WTC11 (cell line): ENCODE measurements around the gene MRLN. TPM values are rescaled to one million over a fixed set of nuclear protein-coding genes. Genes with fewer than 3 reads are reported as not detected.
A peak's percentile ranks its signal among the peaks of the same experiment; 100 is the strongest.

Experiments used
- ATAC-seq: fragments of 200-7000 bp; cut with Tn5 transposase; 2 replicates; pipeline ENCODE4 v1.10.0; 2021; ENCODE audit warnings: mild to moderate bottlenecking, moderate library complexity
- CTCF ChIA-PET: fragments of 300-600 bp; sonication (Branson Sonifier 250); formaldehyde crosslinking; loops from one replicate; lab custom pipeline; 2021; ENCODE audit warnings: antibody characterized with exemption; lab: Charles Lee
- POLR2A ChIA-PET: fragments of 350-600 bp; sonication (Branson Sonifier 250); formaldehyde crosslinking; loops from one replicate; lab custom pipeline; 2021; ENCODE audit warnings: antibody characterized with exemption; lab: Charles Lee
- DNase-seq: peaks from one replicate; pipeline ENCODE4 v3.0.0; 2021; ENCODE audit warnings: low spot score
- H3K27ac Mint-ChIP-seq: 2 replicates; pipeline ENCODE4 v1.8.0; 2021; ENCODE audit warnings: mixed read lengths
- H3K27me3 Mint-ChIP-seq: 2 replicates; pipeline ENCODE4 v1.8.0; 2021; ENCODE audit warnings: low read depth, mild to moderate bottlenecking, moderate library complexity, mixed read lengths
- H3K36me3 Mint-ChIP-seq: 2 replicates; pipeline ENCODE4 v1.8.0; 2021; ENCODE audit warnings: mixed read lengths
- H3K4me1 Mint-ChIP-seq: 2 replicates; pipeline ENCODE4 v1.8.0; 2022; ENCODE audit warnings: mixed read lengths
- H3K4me3 Mint-ChIP-seq: 2 replicates; pipeline ENCODE4 v1.8.0; 2021; ENCODE audit warnings: mild to moderate bottlenecking, moderate library complexity, mixed read lengths
- H3K9me3 Mint-ChIP-seq: 2 replicates; pipeline ENCODE4 v1.8.0; 2021; ENCODE audit warnings: mixed read lengths
- CBFB ChIP-seq: sonication (generic); formaldehyde crosslinking; IDR thresholded peaks from 2 replicates; pipeline ENCODE4 v1.8.1; 2022; ENCODE audit warnings: mild to moderate bottlenecking, low read depth, missing genetic modification reagents
- ESRRA ChIP-seq: sonication (generic); formaldehyde crosslinking; IDR thresholded peaks from 2 replicates; pipeline ENCODE4 v1.8.1; 2022; ENCODE audit warnings: mild to moderate bottlenecking, missing genetic modification reagents, borderline replicate concordance
- FOXK1 ChIP-seq: sonication (generic); formaldehyde crosslinking; IDR thresholded peaks from 2 replicates; pipeline ENCODE4 v1.8.0; 2022; ENCODE audit warnings: mild to moderate bottlenecking, moderate library complexity, missing genetic modification reagents
- FOXP1 ChIP-seq: sonication (generic); formaldehyde crosslinking; IDR thresholded peaks from 2 replicates; pipeline ENCODE4 v1.8.0; 2022; ENCODE audit warnings: missing genetic modification reagents, mild to moderate bottlenecking, moderate library complexity, borderline replicate concordance
- HMGA2 ChIP-seq: fragments of 250-450 bp; sonication (Bioruptor Pico); IDR thresholded peaks from 2 replicates; pipeline ENCODE4 v1.4.0; 2021; ENCODE audit warnings: mild to moderate bottlenecking, moderate library complexity
- NFE2L1 ChIP-seq: sonication (generic); formaldehyde crosslinking; IDR thresholded peaks from 2 replicates; pipeline ENCODE4 v1.8.1; 2023; ENCODE audit warnings: missing genetic modification reagents
- NFYB ChIP-seq: sonication (generic); formaldehyde crosslinking; conservative IDR thresholded peaks from 2 replicates; pipeline ENCODE4 v1.8.0; 2022; ENCODE audit warnings: low read depth, missing genetic modification reagents
- NR2C2 ChIP-seq: sonication (generic); formaldehyde crosslinking; IDR thresholded peaks from 2 replicates; pipeline ENCODE4 v1.8.0; 2022; ENCODE audit warnings: mild to moderate bottlenecking, missing genetic modification reagents
- NR3C1 ChIP-seq: sonication (generic); formaldehyde crosslinking; conservative IDR thresholded peaks from 2 replicates; pipeline ENCODE4 v1.8.1; 2023; ENCODE audit warnings: low read depth, mild to moderate bottlenecking, missing genetic modification reagents
- SMAD3 ChIP-seq: sonication (generic); formaldehyde crosslinking; IDR thresholded peaks from 2 replicates; pipeline ENCODE4 v1.8.0; 2022; ENCODE audit warnings: missing genetic modification reagents, mild to moderate bottlenecking, borderline replicate concordance
- ZNF232 ChIP-seq: sonication (generic); formaldehyde crosslinking; IDR thresholded peaks from 2 replicates; pipeline ENCODE4 v1.8.0; 2022; ENCODE audit warnings: mild to moderate bottlenecking, missing genetic modification reagents
- total RNA-seq: library from RNA; stranded (reverse); gene quantifications from 3 replicates; pipeline ENCODE4 v1.2.3, GENCODE V29; 2021
- TF ChIP-seq, protein P1 (sequence below): sonication (generic); formaldehyde crosslinking; IDR thresholded peaks from 2 replicates; pipeline ENCODE4 v1.8.1; 2022; ENCODE audit warnings: mild to moderate bottlenecking, missing genetic modification reagents, moderate library complexity, borderline replicate concordance
- TF ChIP-seq, protein P2 (sequence below): sonication (generic); formaldehyde crosslinking; IDR thresholded peaks from 2 replicates; pipeline ENCODE4 v1.8.1; 2023; ENCODE audit warnings: mild to moderate bottlenecking, moderate library complexity, missing genetic modification reagents
- TF ChIP-seq, protein P3 (sequence below): sonication (generic); formaldehyde crosslinking; IDR thresholded peaks from 2 replicates; pipeline ENCODE4 v1.8.1; 2022; ENCODE audit warnings: low read depth, missing genetic modification reagents, borderline replicate concordance
- TF ChIP-seq, protein P4 (sequence below): sonication (generic); formaldehyde crosslinking; IDR thresholded peaks from 2 replicates; pipeline ENCODE4 v1.8.0; 2023; ENCODE audit warnings: missing genetic modification reagents
- TF ChIP-seq, protein P5 (sequence below): sonication (generic); formaldehyde crosslinking; IDR thresholded peaks from 2 replicates; pipeline ENCODE4 v1.8.0; 2023; ENCODE audit warnings: mild to moderate bottlenecking, missing genetic modification reagents
- TF ChIP-seq, protein P6 (sequence below): sonication (generic); formaldehyde crosslinking; IDR thresholded peaks from 2 replicates; pipeline ENCODE4 v1.8.1; 2022; ENCODE audit warnings: mild to moderate bottlenecking, moderate library complexity, missing genetic modification reagents
- TF ChIP-seq, protein P7 (sequence below): sonication (generic); formaldehyde crosslinking; IDR thresholded peaks from 2 replicates; pipeline ENCODE4 v1.8.1; 2023; ENCODE audit warnings: mild to moderate bottlenecking, missing genetic modification reagents, moderate library complexity

The MRLN gene
- total RNA-seq, 1 experiment from 2014 or later: not detected

DNA sequence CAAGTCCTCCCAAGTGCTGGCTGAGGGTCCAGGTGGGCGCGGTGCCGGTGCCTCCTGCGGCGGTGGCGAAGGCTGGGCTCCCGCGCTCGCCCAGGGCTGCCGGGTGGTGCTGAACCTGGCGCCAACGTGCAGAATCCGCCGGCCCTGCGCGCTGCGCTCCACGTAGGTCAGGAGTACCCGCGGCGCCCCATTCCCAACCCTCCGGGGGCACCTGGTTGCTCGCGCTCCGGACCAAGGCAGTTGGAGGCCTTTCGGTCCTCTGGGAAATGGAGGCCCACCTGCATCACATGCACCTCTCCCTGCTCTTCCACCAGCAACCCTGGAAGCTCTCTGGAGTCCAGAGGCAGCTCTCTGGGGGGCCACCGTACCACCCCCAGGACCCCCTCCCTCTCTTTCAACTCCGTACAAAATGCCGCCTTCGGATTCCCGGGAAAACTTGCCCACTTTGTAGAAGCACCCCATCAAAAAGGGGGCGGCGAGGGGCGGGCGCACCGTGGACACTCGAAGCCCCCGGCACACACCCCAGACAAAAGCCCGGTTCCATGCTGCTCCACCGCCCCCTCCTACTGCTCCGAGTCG, 44.4 kb downstream of the MRLN start:
- CTCF ChIA-PET: interaction anchor here (0.7 to 2.9 kb wide), 9 partner anchors 8 to 124 kb away, joined by 3 to 13 read pairs (median 3); no protein-coding TSS in a partner anchor
- Mint-ChIP-seq H3K9me3 (no peaks in the 10 kb centered on the region), H3K27ac (no peak overlapping the region), H3K4me1 (peaks cover 20% of the 10 kb centered on the region), H3K4me3 (peak overlapping the region; percentile 79), H3K27me3 (peaks cover 42% of the 10 kb centered on the region), H3K36me3 (peaks cover 3% of the 10 kb centered on the region; the same call in 1 of the 2 replicates)
- POLR2A ChIA-PET: interaction anchor here (0.9 to 1.7 kb wide), 3 partner anchors 8 to 199 kb away, joined by 3 to 9 read pairs (median 4); partner anchors contain the start of gene CCDC6
- DNase-seq (peak; percentile 51), ATAC-seq (peak; percentile 49)
- TF ChIP-seq NFYB (CRISPR knock-in tag) (no peak), FOXK1 (CRISPR knock-in tag) (0 out of 2 replicates have a peak, but pooled peaks have one; percentile 10), CBFB (CRISPR knock-in tag) (no peak), NR2C2 (CRISPR knock-in tag) (no peak), FOXP1 (CRISPR knock-in tag) (peak; percentile 58; the same call in 1 of the 2 replicates), ESRRA (CRISPR knock-in tag) (no peak), SMAD3 (no peak), ZNF232 (CRISPR knock-in tag) (no peak), NFE2L1 (CRISPR knock-in tag) (no peak), NR3C1 (CRISPR knock-in tag) (no peak), HMGA2 (no peak)
- TF ChIP-seq, protein P1, sequence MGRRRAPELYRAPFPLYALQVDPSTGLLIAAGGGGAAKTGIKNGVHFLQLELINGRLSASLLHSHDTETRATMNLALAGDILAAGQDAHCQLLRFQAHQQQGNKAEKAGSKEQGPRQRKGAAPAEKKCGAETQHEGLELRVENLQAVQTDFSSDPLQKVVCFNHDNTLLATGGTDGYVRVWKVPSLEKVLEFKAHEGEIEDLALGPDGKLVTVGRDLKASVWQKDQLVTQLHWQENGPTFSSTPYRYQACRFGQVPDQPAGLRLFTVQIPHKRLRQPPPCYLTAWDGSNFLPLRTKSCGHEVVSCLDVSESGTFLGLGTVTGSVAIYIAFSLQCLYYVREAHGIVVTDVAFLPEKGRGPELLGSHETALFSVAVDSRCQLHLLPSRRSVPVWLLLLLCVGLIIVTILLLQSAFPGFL: no peak
- TF ChIP-seq, protein P2, sequence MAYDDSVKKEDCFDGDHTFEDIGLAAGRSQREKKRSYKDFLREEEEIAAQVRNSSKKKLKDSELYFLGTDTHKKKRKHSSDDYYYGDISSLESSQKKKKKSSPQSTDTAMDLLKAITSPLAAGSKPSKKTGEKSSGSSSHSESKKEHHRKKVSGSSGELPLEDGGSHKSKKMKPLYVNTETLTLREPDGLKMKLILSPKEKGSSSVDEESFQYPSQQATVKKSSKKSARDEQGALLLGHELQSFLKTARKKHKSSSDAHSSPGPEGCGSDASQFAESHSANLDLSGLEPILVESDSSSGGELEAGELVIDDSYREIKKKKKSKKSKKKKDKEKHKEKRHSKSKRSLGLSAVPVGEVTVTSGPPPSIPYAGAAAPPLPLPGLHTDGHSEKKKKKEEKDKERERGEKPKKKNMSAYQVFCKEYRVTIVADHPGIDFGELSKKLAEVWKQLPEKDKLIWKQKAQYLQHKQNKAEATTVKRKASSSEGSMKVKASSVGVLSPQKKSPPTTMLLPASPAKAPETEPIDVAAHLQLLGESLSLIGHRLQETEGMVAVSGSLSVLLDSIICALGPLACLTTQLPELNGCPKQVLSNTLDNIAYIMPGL (CRISPR knock-in tag): 0 out of 2 replicates have a peak, but pooled peaks have one; percentile 21
- TF ChIP-seq, protein P3, sequence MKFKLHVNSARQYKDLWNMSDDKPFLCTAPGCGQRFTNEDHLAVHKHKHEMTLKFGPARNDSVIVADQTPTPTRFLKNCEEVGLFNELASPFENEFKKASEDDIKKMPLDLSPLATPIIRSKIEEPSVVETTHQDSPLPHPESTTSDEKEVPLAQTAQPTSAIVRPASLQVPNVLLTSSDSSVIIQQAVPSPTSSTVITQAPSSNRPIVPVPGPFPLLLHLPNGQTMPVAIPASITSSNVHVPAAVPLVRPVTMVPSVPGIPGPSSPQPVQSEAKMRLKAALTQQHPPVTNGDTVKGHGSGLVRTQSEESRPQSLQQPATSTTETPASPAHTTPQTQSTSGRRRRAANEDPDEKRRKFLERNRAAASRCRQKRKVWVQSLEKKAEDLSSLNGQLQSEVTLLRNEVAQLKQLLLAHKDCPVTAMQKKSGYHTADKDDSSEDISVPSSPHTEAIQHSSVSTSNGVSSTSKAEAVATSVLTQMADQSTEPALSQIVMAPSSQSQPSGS (CRISPR knock-in tag): no peak
- TF ChIP-seq, protein P4, sequence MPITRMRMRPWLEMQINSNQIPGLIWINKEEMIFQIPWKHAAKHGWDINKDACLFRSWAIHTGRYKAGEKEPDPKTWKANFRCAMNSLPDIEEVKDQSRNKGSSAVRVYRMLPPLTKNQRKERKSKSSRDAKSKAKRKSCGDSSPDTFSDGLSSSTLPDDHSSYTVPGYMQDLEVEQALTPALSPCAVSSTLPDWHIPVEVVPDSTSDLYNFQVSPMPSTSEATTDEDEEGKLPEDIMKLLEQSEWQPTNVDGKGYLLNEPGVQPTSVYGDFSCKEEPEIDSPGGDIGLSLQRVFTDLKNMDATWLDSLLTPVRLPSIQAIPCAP: no peak; the same call in 1 of the 2 replicates
- TF ChIP-seq, protein P5, sequence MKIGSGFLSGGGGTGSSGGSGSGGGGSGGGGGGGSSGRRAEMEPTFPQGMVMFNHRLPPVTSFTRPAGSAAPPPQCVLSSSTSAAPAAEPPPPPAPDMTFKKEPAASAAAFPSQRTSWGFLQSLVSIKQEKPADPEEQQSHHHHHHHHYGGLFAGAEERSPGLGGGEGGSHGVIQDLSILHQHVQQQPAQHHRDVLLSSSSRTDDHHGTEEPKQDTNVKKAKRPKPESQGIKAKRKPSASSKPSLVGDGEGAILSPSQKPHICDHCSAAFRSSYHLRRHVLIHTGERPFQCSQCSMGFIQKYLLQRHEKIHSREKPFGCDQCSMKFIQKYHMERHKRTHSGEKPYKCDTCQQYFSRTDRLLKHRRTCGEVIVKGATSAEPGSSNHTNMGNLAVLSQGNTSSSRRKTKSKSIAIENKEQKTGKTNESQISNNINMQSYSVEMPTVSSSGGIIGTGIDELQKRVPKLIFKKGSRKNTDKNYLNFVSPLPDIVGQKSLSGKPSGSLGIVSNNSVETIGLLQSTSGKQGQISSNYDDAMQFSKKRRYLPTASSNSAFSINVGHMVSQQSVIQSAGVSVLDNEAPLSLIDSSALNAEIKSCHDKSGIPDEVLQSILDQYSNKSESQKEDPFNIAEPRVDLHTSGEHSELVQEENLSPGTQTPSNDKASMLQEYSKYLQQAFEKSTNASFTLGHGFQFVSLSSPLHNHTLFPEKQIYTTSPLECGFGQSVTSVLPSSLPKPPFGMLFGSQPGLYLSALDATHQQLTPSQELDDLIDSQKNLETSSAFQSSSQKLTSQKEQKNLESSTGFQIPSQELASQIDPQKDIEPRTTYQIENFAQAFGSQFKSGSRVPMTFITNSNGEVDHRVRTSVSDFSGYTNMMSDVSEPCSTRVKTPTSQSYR (CRISPR knock-in tag): no peak
- TF ChIP-seq, protein P6, sequence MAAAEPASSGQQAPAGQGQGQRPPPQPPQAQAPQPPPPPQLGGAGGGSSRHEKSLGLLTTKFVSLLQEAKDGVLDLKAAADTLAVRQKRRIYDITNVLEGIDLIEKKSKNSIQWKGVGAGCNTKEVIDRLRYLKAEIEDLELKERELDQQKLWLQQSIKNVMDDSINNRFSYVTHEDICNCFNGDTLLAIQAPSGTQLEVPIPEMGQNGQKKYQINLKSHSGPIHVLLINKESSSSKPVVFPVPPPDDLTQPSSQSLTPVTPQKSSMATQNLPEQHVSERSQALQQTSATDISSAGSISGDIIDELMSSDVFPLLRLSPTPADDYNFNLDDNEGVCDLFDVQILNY (CRISPR knock-in tag): 0 out of 2 replicates have a peak, but pooled peaks have one; percentile 45
- TF ChIP-seq, protein P7, sequence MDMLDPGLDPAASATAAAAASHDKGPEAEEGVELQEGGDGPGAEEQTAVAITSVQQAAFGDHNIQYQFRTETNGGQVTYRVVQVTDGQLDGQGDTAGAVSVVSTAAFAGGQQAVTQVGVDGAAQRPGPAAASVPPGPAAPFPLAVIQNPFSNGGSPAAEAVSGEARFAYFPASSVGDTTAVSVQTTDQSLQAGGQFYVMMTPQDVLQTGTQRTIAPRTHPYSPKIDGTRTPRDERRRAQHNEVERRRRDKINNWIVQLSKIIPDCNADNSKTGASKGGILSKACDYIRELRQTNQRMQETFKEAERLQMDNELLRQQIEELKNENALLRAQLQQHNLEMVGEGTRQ (CRISPR knock-in tag): no peak
